GM12865 (cell line): Measurements from ENCODE around the gene C8A.

Source experiments
- DNase-seq: peaks from one replicate; pipeline ENCODE4 v3.0.0; 2010; ENCODE audit warnings: low read depth
- H3K4me3 ChIP-seq: 2 replicates; pipeline ENCODE4 v1.5.1; 2011; ENCODE audit warnings: mild to moderate bottlenecking, low read depth, low read length, control low read depth
- TF ChIP-seq, protein P1 (sequence below): IDR thresholded peaks from 2 replicates; pipeline ENCODE4 v1.5.1; 2011; ENCODE audit warnings: low read length, control low read depth, low read depth, inconsistent platforms; ENCODE audit not compliant: insufficient read depth; ENCODE audit errors: missing control alignments

The C8A gene

GRCh38 chr1:56877973-56878372 lies 23.4 kb downstream of the C8A start:
- no peak for DNase-seq
- TF ChIP-seq, protein P1, sequence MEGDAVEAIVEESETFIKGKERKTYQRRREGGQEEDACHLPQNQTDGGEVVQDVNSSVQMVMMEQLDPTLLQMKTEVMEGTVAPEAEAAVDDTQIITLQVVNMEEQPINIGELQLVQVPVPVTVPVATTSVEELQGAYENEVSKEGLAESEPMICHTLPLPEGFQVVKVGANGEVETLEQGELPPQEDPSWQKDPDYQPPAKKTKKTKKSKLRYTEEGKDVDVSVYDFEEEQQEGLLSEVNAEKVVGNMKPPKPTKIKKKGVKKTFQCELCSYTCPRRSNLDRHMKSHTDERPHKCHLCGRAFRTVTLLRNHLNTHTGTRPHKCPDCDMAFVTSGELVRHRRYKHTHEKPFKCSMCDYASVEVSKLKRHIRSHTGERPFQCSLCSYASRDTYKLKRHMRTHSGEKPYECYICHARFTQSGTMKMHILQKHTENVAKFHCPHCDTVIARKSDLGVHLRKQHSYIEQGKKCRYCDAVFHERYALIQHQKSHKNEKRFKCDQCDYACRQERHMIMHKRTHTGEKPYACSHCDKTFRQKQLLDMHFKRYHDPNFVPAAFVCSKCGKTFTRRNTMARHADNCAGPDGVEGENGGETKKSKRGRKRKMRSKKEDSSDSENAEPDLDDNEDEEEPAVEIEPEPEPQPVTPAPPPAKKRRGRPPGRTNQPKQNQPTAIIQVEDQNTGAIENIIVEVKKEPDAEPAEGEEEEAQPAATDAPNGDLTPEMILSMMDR, result no peak
- H3K4me3 ChIP-seq, result no peak overlapping the region

GRCh38 chr1:56880774-56881173 lies 26.2 kb downstream of the C8A start:
- H3K4me3 ChIP-seq, result no peak overlapping the region
- DNase-seq, result no peak
- TF ChIP-seq, protein P1, result no peak

DNA sequence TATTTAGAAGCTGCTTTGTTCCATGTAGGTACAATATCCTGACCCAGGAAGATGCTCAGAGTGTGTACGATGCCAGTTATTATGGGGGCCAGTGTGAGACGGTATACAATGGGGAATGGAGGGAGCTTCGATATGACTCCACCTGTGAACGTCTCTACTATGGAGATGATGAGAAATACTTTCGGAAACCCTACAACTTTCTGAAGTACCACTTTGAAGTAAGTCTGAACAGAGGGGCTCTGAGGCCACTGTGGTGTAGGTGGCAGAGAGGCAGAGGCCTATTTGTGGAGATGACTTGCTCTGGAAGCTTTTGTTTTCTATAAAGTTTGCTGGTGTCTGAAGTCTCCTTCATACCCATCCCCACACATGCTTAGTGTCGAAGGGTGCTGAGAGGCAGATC lies 26.8 kb downstream of the C8A start:
- DNase-seq, result no peak
- TF ChIP-seq, protein P1, result no peak

GRCh38 chr1:56890229-56890628 lies 35.6 kb downstream of the C8A start:
- TF ChIP-seq, protein P1, result no peak
- no peak overlapping the region for H3K4me3 ChIP-seq
- no peak for DNase-seq

More for the DNA sequence above, 26.8 kb downstream of the C8A start:
- H3K4me3 ChIP-seq, result no peak overlapping the region

- H3K4me3 ChIP-seq, result no peak overlapping the region
- no peak for DNase-seq
- TF ChIP-seq, protein P1, result no peak
These were observed 39.4 kb downstream of the C8A start for GRCh38 chr1:56894014-56894413.

- DNase-seq, result no peak
- TF ChIP-seq, protein P1, result no peak
- H3K4me3 ChIP-seq, result no peak overlapping the region
These were observed 42.8 kb downstream of the C8A start for GRCh38 chr1:56897150-56898004.

DNA sequence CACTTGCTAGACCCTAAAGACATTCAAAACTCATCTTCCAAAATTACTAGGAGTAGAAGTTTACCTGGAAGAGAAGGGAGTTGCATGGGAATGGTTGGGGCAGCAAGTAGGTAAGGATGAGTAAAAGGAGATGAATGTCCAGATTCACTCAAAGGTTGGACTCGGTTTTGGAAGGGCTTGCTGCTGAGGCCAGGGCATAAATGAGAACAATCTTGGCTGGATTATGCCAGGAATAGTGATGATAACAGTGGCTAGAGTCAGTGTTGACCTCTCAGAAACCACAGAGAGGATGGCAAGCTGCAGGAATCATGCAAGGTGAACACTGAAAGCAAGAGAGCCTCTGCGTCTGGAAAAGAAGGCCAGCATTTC lies 43.4 kb downstream of the C8A start:
- TF ChIP-seq, protein P1, result no peak
- no peak overlapping the region for H3K4me3 ChIP-seq
- DNase-seq, result no peak
